ENCODE data around the gene RCOR2.

DNA sequence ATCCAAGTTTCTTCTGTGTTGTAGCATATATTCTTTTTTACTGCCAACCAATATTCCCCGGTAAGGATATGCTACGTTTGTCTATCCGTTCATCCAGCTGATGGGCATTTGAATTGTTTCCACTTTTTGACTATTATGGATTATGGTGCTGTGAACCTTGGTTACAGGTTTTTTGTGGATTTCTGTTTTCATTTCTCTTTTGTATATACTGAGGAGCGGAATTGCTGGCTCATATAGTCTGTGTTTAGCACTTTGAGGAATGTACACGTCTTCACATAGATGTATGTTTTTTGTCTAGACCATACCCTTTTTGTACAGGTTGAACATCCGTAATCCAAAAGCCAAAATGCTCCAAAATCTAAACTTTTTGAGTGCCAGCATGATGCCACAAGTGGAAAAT lies 23.6 kb downstream of the RCOR2 start:
- TF ChIP-seq, protein P1, sequence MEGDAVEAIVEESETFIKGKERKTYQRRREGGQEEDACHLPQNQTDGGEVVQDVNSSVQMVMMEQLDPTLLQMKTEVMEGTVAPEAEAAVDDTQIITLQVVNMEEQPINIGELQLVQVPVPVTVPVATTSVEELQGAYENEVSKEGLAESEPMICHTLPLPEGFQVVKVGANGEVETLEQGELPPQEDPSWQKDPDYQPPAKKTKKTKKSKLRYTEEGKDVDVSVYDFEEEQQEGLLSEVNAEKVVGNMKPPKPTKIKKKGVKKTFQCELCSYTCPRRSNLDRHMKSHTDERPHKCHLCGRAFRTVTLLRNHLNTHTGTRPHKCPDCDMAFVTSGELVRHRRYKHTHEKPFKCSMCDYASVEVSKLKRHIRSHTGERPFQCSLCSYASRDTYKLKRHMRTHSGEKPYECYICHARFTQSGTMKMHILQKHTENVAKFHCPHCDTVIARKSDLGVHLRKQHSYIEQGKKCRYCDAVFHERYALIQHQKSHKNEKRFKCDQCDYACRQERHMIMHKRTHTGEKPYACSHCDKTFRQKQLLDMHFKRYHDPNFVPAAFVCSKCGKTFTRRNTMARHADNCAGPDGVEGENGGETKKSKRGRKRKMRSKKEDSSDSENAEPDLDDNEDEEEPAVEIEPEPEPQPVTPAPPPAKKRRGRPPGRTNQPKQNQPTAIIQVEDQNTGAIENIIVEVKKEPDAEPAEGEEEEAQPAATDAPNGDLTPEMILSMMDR (IDR thresholded peaks at IDR 0.05) = no peak
- no peak for TF ChIP-seq EZH2 (IDR thresholded peaks at IDR 0.05)

Data from neural progenitor cell (in vitro differentiated cells).